Neural progenitor cell (in vitro differentiated cells): Measurements from ENCODE around the gene LTO1. TPM values are rescaled to one million over a fixed set of nuclear protein-coding genes. Genes with fewer than 3 reads are reported as not detected.
A peak's percentile ranks its signal among the peaks of the same experiment; 100 is the strongest.

ENCODE experiments used
- DNase-seq: peaks from one replicate; pipeline ENCODE4 v3.0.0-alpha.2; 2016; ENCODE audit warnings: low spot score
- H2AFZ ChIP-seq: fragments of 200-600 bp; sonication (generic); replicated peaks from 2 replicates; pipeline ENCODE4 v1.6.1; 2016; ENCODE audit warnings: antibody characterized with exemption
- H3F3A ChIP-seq: fragments of 200-600 bp; sonication (generic); 2 replicates; pipeline ENCODE4 v1.6.1; 2016; ENCODE audit warnings: antibody characterized with exemption, low read depth
- H3K27ac ChIP-seq: fragments of 200-600 bp; sonication (generic); 2 replicates; pipeline ENCODE4 v1.5.1; 2016; ENCODE audit warnings: mild to moderate bottlenecking
- H3K27me3 ChIP-seq: fragments of 200-600 bp; sonication (generic); 2 replicates; pipeline ENCODE4 v1.6.1; 2016; ENCODE audit warnings: mild to moderate bottlenecking, moderate library complexity
- H3K36me3 ChIP-seq: fragments of 200-600 bp; sonication (generic); 2 replicates; pipeline ENCODE4 v1.5.1; 2016
- H3K4me1 ChIP-seq: fragments of 200-600 bp; sonication (generic); 2 replicates; pipeline ENCODE4 v1.6.1; 2016; ENCODE audit warnings: mixed run types
- H3K4me2 ChIP-seq: fragments of 200-600 bp; sonication (generic); 2 replicates; pipeline ENCODE4 v1.6.1; 2016
- H3K4me3 ChIP-seq: fragments of 200-600 bp; sonication (generic); 2 replicates; pipeline ENCODE4 v1.5.1; 2016
- H3K79me2 ChIP-seq: fragments of 200-600 bp; sonication (generic); 2 replicates; pipeline ENCODE4 v1.6.1; 2016; ENCODE audit warnings: low read depth
- H3K9ac ChIP-seq: fragments of 200-600 bp; sonication (generic); 2 replicates; pipeline ENCODE4 v1.6.1; 2016
- H3K9me3 ChIP-seq: fragments of 200-600 bp; sonication (generic); 2 replicates; pipeline ENCODE4 v1.5.1; 2016; ENCODE audit warnings: low read depth
- H4K20me1 ChIP-seq: fragments of 200-600 bp; sonication (generic); 2 replicates; pipeline ENCODE4 v1.6.1; 2016; ENCODE audit warnings: low read depth
- H3K27ac Mint-ChIP-seq: 3 replicates; pipeline ENCODE4 v1.8.0; 2021; ENCODE audit warnings: mixed read lengths
- H3K27me3 Mint-ChIP-seq: 2 replicates; pipeline ENCODE4 v1.8.0; 2022; ENCODE audit warnings: low read depth, mild to moderate bottlenecking, inconsistent platforms, moderate library complexity, mixed read lengths; ENCODE audit not compliant: insufficient read depth
- H3K36me3 Mint-ChIP-seq: 3 replicates; pipeline ENCODE4 v1.8.0; 2021; ENCODE audit warnings: mixed read lengths
- H3K4me1 Mint-ChIP-seq: 3 replicates; pipeline ENCODE4 v1.8.0; 2021; ENCODE audit warnings: mixed read lengths
- H3K4me3 Mint-ChIP-seq: 3 replicates; pipeline ENCODE4 v1.8.0; 2021; ENCODE audit warnings: mild to moderate bottlenecking, moderate library complexity, mixed read lengths
- H3K9me3 Mint-ChIP-seq: 3 replicates; pipeline ENCODE4 v1.8.0; 2020; ENCODE audit warnings: mixed read lengths
- EZH2 ChIP-seq: fragments of 200-600 bp; sonication (generic); IDR thresholded peaks from 2 replicates; pipeline ENCODE4 v1.6.1; 2017; ENCODE audit warnings: antibody characterized with exemption, mild to moderate bottlenecking, moderate library complexity
- EZH2phosphoT487 ChIP-seq: fragments of 200-600 bp; sonication (generic); IDR thresholded peaks from 2 replicates; pipeline ENCODE4 v1.6.1; 2017; ENCODE audit warnings: antibody characterized with exemption
- total RNA-seq: library from RNA; depleted of rRNA; stranded (reverse); fragments of >200 nt; gene quantifications from 2 replicates; pipeline ENCODE4 v1.2.3, GENCODE V29; 2015; ENCODE audit warnings: low replicate concordance
- TF ChIP-seq, protein P1 (sequence below): fragments of 200-600 bp; sonication (generic); IDR thresholded peaks from 2 replicates; pipeline ENCODE4 v1.5.1; 2017; ENCODE audit warnings: antibody characterized with exemption, mild to moderate bottlenecking

LTO1 gene
- total RNA-seq, 1 donor from 2014 or later = 11.9 TPM

DNA sequence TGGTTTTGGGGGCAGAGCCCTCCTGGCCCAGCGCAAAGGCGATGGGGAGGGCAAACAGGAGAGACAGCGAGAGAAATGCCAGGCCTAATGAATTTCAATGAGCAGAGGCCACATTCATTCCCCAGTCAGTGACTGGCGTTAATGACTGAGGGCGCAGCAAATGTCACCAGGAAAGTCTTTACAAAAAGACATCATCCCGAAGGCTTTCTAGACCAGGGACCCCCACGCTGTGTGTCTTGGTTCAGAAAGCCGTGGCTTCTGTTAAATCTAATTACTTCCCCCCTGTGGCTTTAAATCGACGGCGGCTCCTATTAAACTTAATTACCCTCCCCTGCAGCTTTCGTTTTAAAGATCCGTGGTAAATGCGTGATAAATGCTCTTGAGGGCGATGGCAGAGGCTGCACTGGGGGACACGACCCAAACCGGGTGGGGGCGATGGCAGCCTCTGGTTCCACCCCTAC is 30.2 kb upstream of the LTO1 start:
- Histone ChIP-seq H4K20me1 (peaks cover 28% of the 10 kb centered on the region), H3F3A (peaks cover 53% of the 10 kb centered on the region), H3K9ac (no peak overlapping the region), H3K79me2 (no peaks in the 10 kb centered on the region), H3K36me3 (no peaks in the 10 kb centered on the region), H3K4me1 (peaks cover 50% of the 10 kb centered on the region), H2AFZ (no peak overlapping the region), H3K4me2 (peak overlapping the region; percentile 97), H3K9me3 (no peaks in the 10 kb centered on the region), H3K27ac (no peak overlapping the region), H3K27me3 (peaks cover 59% of the 10 kb centered on the region), H3K4me3 (peak overlapping the region; percentile 48)
- H3K9me3 Mint-ChIP-seq = no peaks in the 10 kb centered on the region
- H3K4me3 Mint-ChIP-seq = peak overlapping the region; percentile 66
- H3K4me1 Mint-ChIP-seq = peaks cover 52% of the 10 kb centered on the region
- H3K27ac Mint-ChIP-seq = no peak overlapping the region
- peaks cover 46% of the 10 kb centered on the region for H3K27me3 Mint-ChIP-seq
- H3K36me3 Mint-ChIP-seq = no peaks in the 10 kb centered on the region
- peak; percentile 86 for DNase-seq
- TF ChIP-seq EZH2phosphoT487 (no peak), EZH2 (no peak)

DNA sequence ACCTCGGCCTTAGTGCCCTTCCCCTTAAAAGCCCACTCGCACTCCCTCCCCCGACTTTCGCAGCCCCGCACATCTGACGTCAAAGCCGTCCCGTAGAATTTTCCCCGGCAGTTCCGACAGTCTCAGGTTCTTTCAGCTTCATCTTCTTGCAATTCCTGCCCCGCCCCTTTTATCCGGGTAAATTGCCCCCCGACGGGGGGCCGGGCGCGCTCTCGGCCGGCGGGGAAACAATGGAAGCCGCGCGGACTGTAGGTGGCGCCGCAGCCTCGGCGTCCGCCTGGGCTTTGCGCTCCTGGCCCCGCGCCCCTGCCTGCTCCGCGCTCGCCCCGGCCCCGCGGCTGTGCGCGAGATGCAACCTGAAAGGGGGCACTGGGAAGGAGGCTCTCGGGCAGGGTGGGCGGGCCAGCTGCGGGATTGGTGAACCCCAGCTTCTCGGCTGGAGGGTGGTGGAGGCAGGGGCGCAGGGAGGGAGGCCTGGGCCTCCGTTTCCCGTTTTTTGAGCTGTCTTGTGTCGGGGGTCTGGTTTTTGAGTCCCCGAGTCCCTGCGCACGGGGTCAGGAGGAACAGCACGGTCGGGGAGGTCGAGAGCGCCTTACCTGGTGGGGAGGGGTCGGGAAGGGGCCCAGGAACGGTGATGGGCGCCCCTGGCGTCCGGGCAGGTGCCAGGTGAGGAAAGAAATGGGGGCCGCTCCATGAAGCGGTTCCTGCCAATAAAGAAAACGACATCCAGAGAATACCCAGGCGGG is 29.5 kb upstream of the LTO1 start:
- Mint-ChIP-seq H3K4me1 (peaks cover 52% of the 10 kb centered on the region), H3K36me3 (no peaks in the 10 kb centered on the region), H3K27me3 (peaks cover 46% of the 10 kb centered on the region), H3K9me3 (no peaks in the 10 kb centered on the region), H3K4me3 (peak overlapping the region; percentile 85), H3K27ac (no peak overlapping the region)
- no peak overlapping the region for H3K27ac ChIP-seq
- peaks cover 59% of the 10 kb centered on the region for H3K27me3 ChIP-seq
- peaks cover 56% of the 10 kb centered on the region for H3F3A ChIP-seq
- peak overlapping the region; percentile 48 for H3K4me3 ChIP-seq
- peak overlapping the region; percentile 97 for H3K4me2 ChIP-seq
- peaks cover 28% of the 10 kb centered on the region for H4K20me1 ChIP-seq
- H3K9me3 ChIP-seq = no peaks in the 10 kb centered on the region
- peak; percentile 95 for DNase-seq
- H3K4me1 ChIP-seq = peaks cover 52% of the 10 kb centered on the region
- H2AFZ ChIP-seq = peak overlapping the region; percentile 22
- TF ChIP-seq, protein P1, sequence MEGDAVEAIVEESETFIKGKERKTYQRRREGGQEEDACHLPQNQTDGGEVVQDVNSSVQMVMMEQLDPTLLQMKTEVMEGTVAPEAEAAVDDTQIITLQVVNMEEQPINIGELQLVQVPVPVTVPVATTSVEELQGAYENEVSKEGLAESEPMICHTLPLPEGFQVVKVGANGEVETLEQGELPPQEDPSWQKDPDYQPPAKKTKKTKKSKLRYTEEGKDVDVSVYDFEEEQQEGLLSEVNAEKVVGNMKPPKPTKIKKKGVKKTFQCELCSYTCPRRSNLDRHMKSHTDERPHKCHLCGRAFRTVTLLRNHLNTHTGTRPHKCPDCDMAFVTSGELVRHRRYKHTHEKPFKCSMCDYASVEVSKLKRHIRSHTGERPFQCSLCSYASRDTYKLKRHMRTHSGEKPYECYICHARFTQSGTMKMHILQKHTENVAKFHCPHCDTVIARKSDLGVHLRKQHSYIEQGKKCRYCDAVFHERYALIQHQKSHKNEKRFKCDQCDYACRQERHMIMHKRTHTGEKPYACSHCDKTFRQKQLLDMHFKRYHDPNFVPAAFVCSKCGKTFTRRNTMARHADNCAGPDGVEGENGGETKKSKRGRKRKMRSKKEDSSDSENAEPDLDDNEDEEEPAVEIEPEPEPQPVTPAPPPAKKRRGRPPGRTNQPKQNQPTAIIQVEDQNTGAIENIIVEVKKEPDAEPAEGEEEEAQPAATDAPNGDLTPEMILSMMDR = peak; percentile 73
- no peak for TF ChIP-seq EZH2phosphoT487
- TF ChIP-seq EZH2 = peak; percentile 3
- H3K9ac ChIP-seq = no peak overlapping the region
- no peaks in the 10 kb centered on the region for H3K36me3 ChIP-seq
- H3K79me2 ChIP-seq = no peaks in the 10 kb centered on the region

- H3K36me3 Mint-ChIP-seq = no peaks in the 10 kb centered on the region
- TF ChIP-seq EZH2 = peak; percentile 93
- TF ChIP-seq, protein P1 = no peak
- TF ChIP-seq EZH2phosphoT487 = peak; percentile 88
- peaks cover 47% of the 10 kb centered on the region for H3K4me1 ChIP-seq
- no peaks in the 10 kb centered on the region for H3K9me3 ChIP-seq
- H3K36me3 ChIP-seq = no peaks in the 10 kb centered on the region
- H3K4me3 Mint-ChIP-seq = peak within 1 kb of the TSS; percentile 85
- peaks cover 56% of the 10 kb centered on the region for H3F3A ChIP-seq
- peaks cover 45% of the 10 kb centered on the region for H3K4me1 Mint-ChIP-seq
- H3K9ac ChIP-seq = no peak within 1 kb of the TSS
- H2AFZ ChIP-seq = peak within 1 kb of the TSS; percentile 22
- H3K27me3 ChIP-seq = peaks cover 59% of the 10 kb centered on the region
- peaks cover 28% of the 10 kb centered on the region for H4K20me1 ChIP-seq
- no peak within 1 kb of the TSS for H3K27ac ChIP-seq
- peak within 1 kb of the TSS; percentile 48 for H3K4me3 ChIP-seq
- no peaks in the 10 kb centered on the region for H3K9me3 Mint-ChIP-seq
- no peak within 1 kb of the TSS for H3K27ac Mint-ChIP-seq
- peaks cover 44% of the 10 kb centered on the region for H3K27me3 Mint-ChIP-seq
- peak; percentile 78 for DNase-seq
- H3K4me2 ChIP-seq = peak within 1 kb of the TSS; percentile 97
- no peaks in the 10 kb centered on the region for H3K79me2 ChIP-seq
Measured at GRCh38 chr11:69703768-69704507, 28.8 kb upstream of the LTO1 start, which contains the start of gene FGF19. Gene FGF19, minus strand, starts transcription at chr11:69704022. Its CDS starts 146 bp downstream, at chr11:69703876.
